H9 (cell line): Measurements from ENCODE around the gene CD79A. TPM values are rescaled to one million over a fixed set of nuclear protein-coding genes. Genes with fewer than 3 reads are reported as not detected.
"Not testable (repeated sequence)": the region's sequence is repeated elsewhere in the genome, so short reads cannot be mapped to it uniquely, and the experiment has no call there.

Experiments
- DNase-seq: peaks from one replicate; pipeline ENCODE4 v3.0.0-alpha.2; 2017
- H2AFZ ChIP-seq: one replicate; pipeline ENCODE4 v1.6.1; 2013; ENCODE audit warnings: mild to moderate bottlenecking, low read length, control low read depth, moderate library complexity
- H2AK5ac ChIP-seq: 2 replicates; pipeline ENCODE4 v1.6.1; 2013; ENCODE audit warnings: low read length, control low read depth, mixed read lengths; ENCODE audit not compliant: insufficient read length
- H2BK120ac ChIP-seq: one replicate; pipeline ENCODE4 v1.6.1; 2013; ENCODE audit warnings: low read depth, mild to moderate bottlenecking, low read length, control low read depth, inconsistent platforms; ENCODE audit not compliant: poor library complexity, severe bottlenecking
- H2BK12ac ChIP-seq: 2 replicates; pipeline ENCODE4 v1.6.1; 2013; ENCODE audit warnings: low read length, control low read depth, mixed read lengths, low read depth; ENCODE audit not compliant: insufficient read length
- H2BK15ac ChIP-seq: 2 replicates; pipeline ENCODE4 v1.6.1; 2013; ENCODE audit warnings: low read depth, low read length, control low read depth
- H2BK20ac ChIP-seq: one replicate; pipeline ENCODE4 v1.6.1; 2013; ENCODE audit warnings: low read depth, mild to moderate bottlenecking, low read length, control low read depth, inconsistent platforms; ENCODE audit not compliant: poor library complexity, severe bottlenecking
- H2BK5ac ChIP-seq: 2 replicates; pipeline ENCODE4 v1.6.1; 2013; ENCODE audit warnings: low read length, control low read depth, mixed read lengths; ENCODE audit not compliant: insufficient read length
- H3K14ac ChIP-seq: 2 replicates; pipeline ENCODE4 v1.6.1; 2013; ENCODE audit warnings: low read length, control low read depth; ENCODE audit not compliant: insufficient read depth
- H3K18ac ChIP-seq: 2 replicates; pipeline ENCODE4 v1.6.1; 2013; ENCODE audit warnings: low read depth, mild to moderate bottlenecking, mixed read lengths, low read length, control low read depth; ENCODE audit not compliant: insufficient read length
- H3K23ac ChIP-seq: 2 replicates; pipeline ENCODE4 v1.6.1; 2013; ENCODE audit warnings: low read length, control low read depth, mixed read lengths, low read depth; ENCODE audit not compliant: insufficient read length
- H3K23me2 ChIP-seq: 2 replicates; pipeline ENCODE4 v1.6.1; 2013; ENCODE audit warnings: low read depth, mild to moderate bottlenecking, mixed read lengths, low read length, control low read depth; ENCODE audit not compliant: insufficient read length, poor library complexity, severe bottlenecking
- H3K27ac ChIP-seq: 2 replicates; pipeline ENCODE4 v1.5.1; 2013; ENCODE audit warnings: low read length, control low read depth, mixed read lengths, low read depth; ENCODE audit not compliant: insufficient read length
- H3K27me3 ChIP-seq: 2 replicates; pipeline ENCODE4 v1.6.1; 2013; ENCODE audit warnings: low read length, control low read depth, inconsistent platforms; ENCODE audit not compliant: insufficient read depth
- H3K4ac ChIP-seq: 2 replicates; pipeline ENCODE4 v1.6.1; 2013; ENCODE audit warnings: low read depth, mild to moderate bottlenecking, control low read depth, inconsistent platforms, low read length, moderate library complexity
- H3K4me1 ChIP-seq: 2 replicates; pipeline ENCODE4 v1.6.1; 2013; ENCODE audit warnings: low read length, control low read depth, inconsistent platforms; ENCODE audit not compliant: insufficient read depth
- H3K4me2 ChIP-seq: 2 replicates; pipeline ENCODE4 v1.6.1; 2013; ENCODE audit warnings: low read length, control low read depth, mixed read lengths; ENCODE audit not compliant: insufficient read length, insufficient read depth
- H3K56ac ChIP-seq: 2 replicates; pipeline ENCODE4 v1.6.1; 2013; ENCODE audit warnings: low read depth, mild to moderate bottlenecking, mixed read lengths, low read length, control low read depth; ENCODE audit not compliant: insufficient read length
- H3K79me1 ChIP-seq: 2 replicates; pipeline ENCODE4 v1.6.1; 2013; ENCODE audit warnings: low read depth, mild to moderate bottlenecking, moderate library complexity, low read length, control low read depth, inconsistent platforms; ENCODE audit not compliant: insufficient read depth, poor library complexity, severe bottlenecking
- H3K79me2 ChIP-seq: 2 replicates; pipeline ENCODE4 v1.6.1; 2013; ENCODE audit warnings: low read length, control low read depth, inconsistent platforms; ENCODE audit not compliant: insufficient read depth
- H3K9ac ChIP-seq: 2 replicates; pipeline ENCODE4 v1.6.1; 2013; ENCODE audit warnings: low read length, control low read depth, mixed read lengths; ENCODE audit not compliant: insufficient read length; ENCODE audit errors: extremely low read depth
- H3K9me3 ChIP-seq: one replicate; pipeline ENCODE4 v1.6.1; 2013; ENCODE audit warnings: low read depth, low read length, inconsistent platforms; ENCODE audit not compliant: control insufficient read depth
- H3T11ph ChIP-seq: one replicate; pipeline ENCODE4 v1.6.1; 2013; ENCODE audit warnings: mild to moderate bottlenecking, low read length, control low read depth, inconsistent platforms
- H4K20me1 ChIP-seq: one replicate; pipeline ENCODE4 v1.6.1; 2013; ENCODE audit not compliant: control insufficient read depth, insufficient read length, insufficient read depth
- H4K5ac ChIP-seq: 2 replicates; pipeline ENCODE4 v1.6.1; 2013; ENCODE audit warnings: low read depth, mild to moderate bottlenecking, mixed read lengths, low read length, control low read depth; ENCODE audit not compliant: insufficient read length
- H4K8ac ChIP-seq: replicated peaks from 2 replicates; pipeline ENCODE4 v1.6.1; 2013; ENCODE audit warnings: low read length, control low read depth, mixed read lengths, low read depth; ENCODE audit not compliant: insufficient read length
- H4K91ac ChIP-seq: 2 replicates; pipeline ENCODE4 v1.6.1; 2013; ENCODE audit warnings: low read depth, mild to moderate bottlenecking, moderate library complexity, mixed read lengths, low read length, control low read depth; ENCODE audit not compliant: insufficient read length
- H3K27ac Mint-ChIP-seq, 3 experiments: 2 replicates in 2 of 3; 3 replicates in 1 of 3; pipeline ENCODE4 v1.8.0; 2020 to 2021; ENCODE audit warnings: mixed read lengths in 3 of 3, mild to moderate bottlenecking in 1 of 3, moderate library complexity in 1 of 3
- H3K27me3 Mint-ChIP-seq: 2 replicates; pipeline ENCODE4 v1.8.0; 2021; ENCODE audit warnings: low read depth, mild to moderate bottlenecking, moderate library complexity, mixed read lengths
- H3K36me3 Mint-ChIP-seq, 3 experiments: 2 replicates in 2 of 3; 3 replicates in 1 of 3; pipeline ENCODE4 v1.8.0; 2020 to 2021; ENCODE audit warnings: low read depth in 3 of 3, mixed read lengths in 3 of 3; ENCODE audit not compliant: insufficient read depth in 1 of 3
- H3K4me1 Mint-ChIP-seq, 2 experiments: 2 replicates each; pipeline ENCODE4 v1.8.0; 2020; ENCODE audit warnings: mixed read lengths in 2 of 2
- H3K4me3 Mint-ChIP-seq, 2 experiments: 2 replicates in 1 of 2; 3 replicates in 1 of 2; pipeline ENCODE4 v1.8.0; 2020 to 2021; ENCODE audit warnings: mild to moderate bottlenecking in 2 of 2, mixed read lengths in 2 of 2, moderate library complexity in 1 of 2
- H3K9me3 Mint-ChIP-seq, 2 experiments: 2 replicates in 1 of 2; 3 replicates in 1 of 2; pipeline ENCODE4 v1.8.0; 2020; ENCODE audit warnings: mild to moderate bottlenecking in 2 of 2, mixed read lengths in 2 of 2, moderate library complexity in 1 of 2
- WGBS: extraction: QIAGEN DNeasy Blood & Tissue Kit; methylation state at CpG from one replicate; pipeline ENCODE4 v1.1.7; 2013; ENCODE audit warnings: missing lambda C conversion rate, low lambda C conversion rate, mixed read lengths; ENCODE audit not compliant: insufficient read length; ENCODE audit errors: extremely low coverage; 5-methylcytosine and 5-hydroxymethylcytosine counted together
- total RNA-seq: library from RNA; stranded (reverse); gene quantifications from 2 replicates; pipeline ENCODE4 v1.2.1, GENCODE V29; 2021
- TF ChIP-seq, protein P1 (sequence below): fragments of 200-600 bp; sonication (generic); conservative IDR thresholded peaks from 3 replicates; pipeline ENCODE4 v1.8.0; 2021; ENCODE audit warnings: antibody characterized with exemption, mild to moderate bottlenecking

The CD79A gene
- total RNA-seq, 1 experiment from 2014 or later, result 0.22 TPM

DNA sequence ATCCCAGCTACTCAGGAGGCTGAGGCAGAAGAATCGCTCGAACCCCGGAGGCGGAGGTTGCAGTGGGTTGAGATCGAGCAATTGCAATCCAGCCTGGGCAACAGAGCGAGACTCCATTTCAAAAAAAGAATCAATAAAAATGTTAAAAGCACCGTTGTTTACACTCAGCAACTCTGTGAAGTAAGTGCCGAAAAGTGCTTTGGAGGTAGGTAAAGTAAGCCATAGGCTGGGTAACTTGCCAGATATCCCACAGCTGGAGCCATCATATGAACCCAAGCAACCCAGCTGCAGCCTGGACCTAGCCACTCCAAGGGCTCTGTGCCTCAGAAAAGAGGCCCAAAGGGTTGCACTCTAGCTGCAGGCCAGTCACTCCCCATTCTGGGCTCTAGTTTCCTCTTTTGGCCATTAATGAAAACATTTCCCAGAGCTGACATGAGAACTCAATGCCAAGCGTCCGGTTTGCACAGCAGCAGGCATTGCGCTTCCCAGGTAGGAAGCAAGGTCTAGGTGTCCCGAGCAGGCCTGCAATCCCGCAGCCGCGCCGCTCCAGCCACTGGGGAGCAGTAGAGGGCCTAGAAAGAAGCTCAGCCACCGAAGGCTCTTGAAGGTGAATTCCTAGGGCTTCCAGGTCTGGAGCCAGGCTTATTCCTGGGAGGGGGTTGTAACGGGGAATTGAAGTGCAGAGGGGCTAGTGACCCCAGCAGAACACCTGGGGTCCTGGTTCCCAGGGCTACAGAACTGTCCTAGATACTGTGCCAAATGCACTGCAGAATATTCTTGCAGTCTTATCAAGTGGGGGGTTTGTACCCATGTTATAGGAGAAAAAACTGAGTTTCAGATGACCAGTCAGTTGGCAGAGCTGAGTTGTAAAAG is 4.1 kb upstream of the CD79A start:
- no peak overlapping the region for H3K14ac ChIP-seq
- H4K5ac ChIP-seq, result no peak overlapping the region
- H3K27ac ChIP-seq, result no peak overlapping the region
- no peaks in the 10 kb centered on the region for H3K9me3 ChIP-seq
- H3K36me3 Mint-ChIP-seq, result peaks cover 21 to 40% (median 39%) of the 10 kb centered on the region in 3 experiments
- no peaks in the 10 kb centered on the region for H3K4me1 ChIP-seq
- H2AFZ ChIP-seq, result no peak overlapping the region
- no CpG with 5 or more reads among the region's 18 CpGs for WGBS
- no peak overlapping the region for H3K18ac ChIP-seq
- H2BK5ac ChIP-seq, result no peak overlapping the region
- no peak overlapping the region for H2BK120ac ChIP-seq
- H3K27ac Mint-ChIP-seq, result peak overlapping the region; percentile 15 to 90 (median 86); a peak in 6 of 7 replicates
- no peaks in the 10 kb centered on the region for H3K79me1 ChIP-seq
- no peaks in the 10 kb centered on the region for H3K79me2 ChIP-seq
- no peaks in the 10 kb centered on the region for H3K27me3 ChIP-seq
- H3K56ac ChIP-seq, result no peak overlapping the region
- H2BK20ac ChIP-seq, result no peak overlapping the region
- TF ChIP-seq, protein P1, sequence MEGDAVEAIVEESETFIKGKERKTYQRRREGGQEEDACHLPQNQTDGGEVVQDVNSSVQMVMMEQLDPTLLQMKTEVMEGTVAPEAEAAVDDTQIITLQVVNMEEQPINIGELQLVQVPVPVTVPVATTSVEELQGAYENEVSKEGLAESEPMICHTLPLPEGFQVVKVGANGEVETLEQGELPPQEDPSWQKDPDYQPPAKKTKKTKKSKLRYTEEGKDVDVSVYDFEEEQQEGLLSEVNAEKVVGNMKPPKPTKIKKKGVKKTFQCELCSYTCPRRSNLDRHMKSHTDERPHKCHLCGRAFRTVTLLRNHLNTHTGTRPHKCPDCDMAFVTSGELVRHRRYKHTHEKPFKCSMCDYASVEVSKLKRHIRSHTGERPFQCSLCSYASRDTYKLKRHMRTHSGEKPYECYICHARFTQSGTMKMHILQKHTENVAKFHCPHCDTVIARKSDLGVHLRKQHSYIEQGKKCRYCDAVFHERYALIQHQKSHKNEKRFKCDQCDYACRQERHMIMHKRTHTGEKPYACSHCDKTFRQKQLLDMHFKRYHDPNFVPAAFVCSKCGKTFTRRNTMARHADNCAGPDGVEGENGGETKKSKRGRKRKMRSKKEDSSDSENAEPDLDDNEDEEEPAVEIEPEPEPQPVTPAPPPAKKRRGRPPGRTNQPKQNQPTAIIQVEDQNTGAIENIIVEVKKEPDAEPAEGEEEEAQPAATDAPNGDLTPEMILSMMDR, result peak; percentile 84
- no peak overlapping the region for H4K91ac ChIP-seq
- no peak overlapping the region for H3K4me2 ChIP-seq
- no peak overlapping the region for H3K9ac ChIP-seq
- no peak overlapping the region for H2AK5ac ChIP-seq
- no peak overlapping the region for H2BK15ac ChIP-seq
- H3K4me1 Mint-ChIP-seq, result peaks cover 4 to 13% of the 10 kb centered on the region in 2 experiments; a peak in 2 of 4 replicates
- H3K4me3 Mint-ChIP-seq, result peak overlapping the region in 1 of 2 experiments; percentile 50; a peak in 2 of 5 replicates
- H3K27me3 Mint-ChIP-seq, result peaks cover 14% of the 10 kb centered on the region
- H3K23me2 ChIP-seq, result no peaks in the 10 kb centered on the region
- H3K23ac ChIP-seq, result no peak overlapping the region
- H3K9me3 Mint-ChIP-seq, result no peaks in the 10 kb centered on the region
- no peak overlapping the region for H3T11ph ChIP-seq
- peak; percentile 94 for DNase-seq
- no peak overlapping the region for H4K8ac ChIP-seq
- H2BK12ac ChIP-seq, result no peak overlapping the region
- H4K20me1 ChIP-seq, result no peaks in the 10 kb centered on the region
- H3K4ac ChIP-seq, result no peak overlapping the region

DNA sequence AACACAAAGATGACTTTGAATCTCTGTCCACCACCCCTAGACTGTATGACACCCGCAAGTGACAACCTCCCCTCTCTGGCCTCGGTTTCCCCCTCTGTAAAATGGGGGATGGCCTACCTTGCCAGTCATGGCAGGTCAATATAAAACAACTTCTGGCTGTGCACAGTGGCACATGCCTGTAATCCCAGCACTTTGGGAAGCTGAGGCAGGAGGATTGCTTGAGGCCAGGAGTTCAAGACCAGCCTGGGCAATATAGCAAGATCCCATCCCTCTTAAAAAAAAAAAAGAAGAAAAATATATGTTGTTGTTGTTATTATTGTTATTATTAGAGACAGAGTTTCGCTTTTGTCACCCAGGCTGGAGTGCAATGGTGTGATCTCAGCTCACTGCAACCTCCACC is 1.1 kb upstream of the CD79A start:
- not testable (repeated sequence) for H3T11ph ChIP-seq, H2AK5ac ChIP-seq, H2BK20ac ChIP-seq, H3K23ac ChIP-seq, H3K27me3 ChIP-seq, H2BK12ac ChIP-seq, H4K5ac ChIP-seq, H3K4me1 ChIP-seq, H3K79me1 ChIP-seq, DNase-seq, H2BK15ac ChIP-seq, H2BK120ac ChIP-seq, H3K27ac Mint-ChIP-seq, H3K4me2 ChIP-seq, H4K91ac ChIP-seq, H2BK5ac ChIP-seq, H3K4me3 Mint-ChIP-seq, H3K9ac ChIP-seq, H3K23me2 ChIP-seq, H3K9me3 ChIP-seq, H3K27ac ChIP-seq, H3K56ac ChIP-seq, H3K9me3 Mint-ChIP-seq, H4K20me1 ChIP-seq, H3K4ac ChIP-seq, H2AFZ ChIP-seq, H3K79me2 ChIP-seq, H4K8ac ChIP-seq, H3K14ac ChIP-seq, H3K18ac ChIP-seq
- Mint-ChIP-seq H3K36me3 (peaks cover 5 to 11% (median 11%) of the 10 kb centered on the region in 3 experiments; a peak in 6 of 7 replicates), H3K4me1 (peaks cover 2 to 13% of the 10 kb centered on the region in 2 experiments; a peak in 2 of 4 replicates), H3K27me3 (peaks cover 34% of the 10 kb centered on the region)
- no CpG with 5 or more reads among the region's 3 CpGs for WGBS
